HEK293T (cell line): ENCODE results near the gene TMEM154.

Experiments used
- CTCF ChIA-PET: fragments of 350-600 bp; formaldehyde crosslinking; extraction: SDS; loops from one replicate; lab custom pipeline; 2021; ENCODE audit warnings: antibody characterized with exemption, inconsistent platforms; lab: Yijun Ruan, JAX
- POLR2A ChIA-PET: fragments of 350-600 bp; formaldehyde crosslinking; extraction: SDS; loops from one replicate; lab custom pipeline; 2020; ENCODE audit warnings: antibody characterized with exemption, inconsistent platforms; lab: Yijun Ruan, JAX
- DNase-seq: peaks from one replicate; pipeline ENCODE4 v3.0.0; 2012; ENCODE audit warnings: mixed read lengths; ENCODE audit errors: extremely low spot score
- ARNT ChIP-seq: fragments of 450-650 bp; IDR thresholded peaks from 2 replicates; pipeline ENCODE4 v1.6.1; 2017; ENCODE audit warnings: mild to moderate bottlenecking
- BHLHE40 ChIP-seq: fragments of 450-650 bp; IDR thresholded peaks from 2 replicates; pipeline ENCODE4 v1.6.1; 2016; ENCODE audit warnings: mild to moderate bottlenecking, moderate library complexity, borderline replicate concordance
- CTBP1 ChIP-seq: fragments of 450-650 bp; IDR thresholded peaks from 2 replicates; pipeline ENCODE4 v1.6.1; 2016; ENCODE audit warnings: borderline replicate concordance
- ELF4 ChIP-seq: fragments of 450-650 bp; IDR thresholded peaks from 2 replicates; pipeline ENCODE4 v1.6.1; 2017; ENCODE audit warnings: antibody characterized with exemption
- FOXA1 ChIP-seq: fragments of 450-650 bp; IDR thresholded peaks from 2 replicates; pipeline ENCODE4 v1.6.1; 2016; ENCODE audit warnings: mild to moderate bottlenecking
- FOXK2 ChIP-seq: fragments of 450-650 bp; IDR thresholded peaks from 2 replicates; pipeline ENCODE4 v1.6.1; 2016; ENCODE audit warnings: mild to moderate bottlenecking
- FOXM1 ChIP-seq: fragments of 450-650 bp; IDR thresholded peaks from 2 replicates; pipeline ENCODE4 v1.6.1; 2017; ENCODE audit warnings: mild to moderate bottlenecking, borderline replicate concordance
- HDGF ChIP-seq: fragments of 450-650 bp; IDR thresholded peaks from 2 replicates; pipeline ENCODE4 v1.6.1; 2017; ENCODE audit warnings: antibody characterized with exemption, borderline replicate concordance
- L3MBTL2 ChIP-seq: fragments of 450-650 bp; conservative IDR thresholded peaks from 2 replicates; pipeline ENCODE4 v1.6.1; 2016; ENCODE audit warnings: mild to moderate bottlenecking
- LEF1 ChIP-seq: fragments of 450-650 bp; IDR thresholded peaks from 2 replicates; pipeline ENCODE4 v1.6.1; 2017; ENCODE audit warnings: mild to moderate bottlenecking, borderline replicate concordance
- NFRKB ChIP-seq: fragments of 450-650 bp; IDR thresholded peaks from 2 replicates; pipeline ENCODE4 v1.6.1; 2016; ENCODE audit warnings: mild to moderate bottlenecking, moderate library complexity
- SP1 ChIP-seq: fragments of 450-650 bp; IDR thresholded peaks from 2 replicates; pipeline ENCODE4 v1.6.1; 2017
- SUZ12 ChIP-seq: fragments of 450-650 bp; IDR thresholded peaks from 2 replicates; pipeline ENCODE4 v1.6.1; 2016; ENCODE audit warnings: mild to moderate bottlenecking
- TARDBP ChIP-seq: fragments of 450-650 bp; IDR thresholded peaks from 2 replicates; pipeline ENCODE4 v1.6.1; 2016
- ZNF384 ChIP-seq: fragments of 450-650 bp; IDR thresholded peaks from 2 replicates; pipeline ENCODE4 v1.6.1; 2016
- TF ChIP-seq, protein P1 (sequence below): fragments of 450-650 bp; IDR thresholded peaks from 2 replicates; pipeline ENCODE4 v1.6.1; 2016

Gene TMEM154

DNA sequence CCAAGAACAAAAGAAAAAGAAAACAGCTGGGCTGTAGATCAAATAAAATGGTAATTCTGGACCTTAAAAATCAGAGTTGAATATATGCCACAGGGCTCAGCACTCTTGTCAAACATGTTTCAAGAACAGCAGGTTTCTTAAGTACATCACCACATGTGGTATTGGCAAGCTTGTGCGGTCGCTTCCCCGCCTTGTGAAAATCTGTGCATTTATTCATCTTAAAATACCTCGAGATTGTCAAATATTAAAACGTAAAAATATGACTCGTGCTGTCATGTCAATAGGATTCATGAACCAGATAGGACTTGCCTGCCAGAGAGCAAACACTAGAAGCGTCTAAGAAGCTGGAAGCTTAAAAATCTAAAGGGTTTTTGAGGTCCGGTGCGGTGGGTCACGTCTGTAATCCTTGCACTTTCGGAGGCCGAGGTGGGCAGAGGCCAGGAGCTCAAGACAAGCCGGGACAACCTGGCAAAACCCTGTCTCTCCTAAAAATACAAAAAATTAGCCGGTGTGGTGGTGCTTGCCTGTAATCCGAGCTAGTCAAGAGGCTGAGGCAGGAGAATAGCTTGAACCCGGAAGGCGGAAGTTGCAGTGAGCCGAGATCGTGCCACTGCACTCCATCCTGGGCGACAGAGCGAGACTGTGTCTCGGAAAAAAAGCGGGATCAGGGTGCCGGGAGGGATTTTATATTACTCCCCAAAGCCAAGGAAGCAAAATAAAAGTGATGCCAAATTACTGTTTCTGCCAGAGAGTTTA, 40.2 kb upstream of the TMEM154 start:
- ChIA-PET CTCF (interaction anchor here (1.1 kb wide), 1 partner anchor 15 kb away, joined by 3 read pairs; no protein-coding TSS in a partner anchor), POLR2A (no interaction called here)
- no peak for DNase-seq
- TF ChIP-seq HDGF (no peak), BHLHE40 (no peak), FOXM1 (no peak), SUZ12 (no peak), FOXA1 (no peak), CTBP1 (no peak), TARDBP (no peak), ELF4 (no peak), L3MBTL2 (no peak), FOXK2 (no peak), ZNF384 (no peak), SP1 (no peak), NFRKB (no peak), LEF1 (no peak), ARNT (no peak)
- TF ChIP-seq, protein P1, sequence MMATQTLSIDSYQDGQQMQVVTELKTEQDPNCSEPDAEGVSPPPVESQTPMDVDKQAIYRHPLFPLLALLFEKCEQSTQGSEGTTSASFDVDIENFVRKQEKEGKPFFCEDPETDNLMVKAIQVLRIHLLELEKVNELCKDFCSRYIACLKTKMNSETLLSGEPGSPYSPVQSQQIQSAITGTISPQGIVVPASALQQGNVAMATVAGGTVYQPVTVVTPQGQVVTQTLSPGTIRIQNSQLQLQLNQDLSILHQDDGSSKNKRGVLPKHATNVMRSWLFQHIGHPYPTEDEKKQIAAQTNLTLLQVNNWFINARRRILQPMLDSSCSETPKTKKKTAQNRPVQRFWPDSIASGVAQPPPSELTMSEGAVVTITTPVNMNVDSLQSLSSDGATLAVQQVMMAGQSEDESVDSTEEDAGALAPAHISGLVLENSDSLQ = no peak

- ChIA-PET POLR2A (no interaction called here), CTCF (no interaction called here)
- TF ChIP-seq TARDBP (no peak), FOXA1 (no peak), BHLHE40 (no peak), NFRKB (no peak), LEF1 (no peak), ZNF384 (no peak), FOXK2 (no peak), SP1 (no peak), L3MBTL2 (no peak), HDGF (no peak), ARNT (no peak), ELF4 (no peak), FOXM1 (no peak), SUZ12 (no peak), CTBP1 (no peak)
- TF ChIP-seq, protein P1 = no peak
- DNase-seq = no peak
Measured at GRCh38 chr4:152719291-152719690, 39.5 kb upstream of the TMEM154 start.

GRCh38 chr4:152715076-152715475, 35.3 kb upstream of the TMEM154 start:
- ChIA-PET POLR2A (no interaction called here), CTCF (no interaction called here)
- no peak for DNase-seq
- TF ChIP-seq LEF1 (no peak), FOXK2 (no peak), L3MBTL2 (no peak), BHLHE40 (no peak), ELF4 (no peak), SP1 (no peak), FOXA1 (no peak), ARNT (no peak), TARDBP (no peak), FOXM1 (no peak), SUZ12 (no peak), CTBP1 (no peak), ZNF384 (no peak), NFRKB (no peak)
- TF ChIP-seq, protein P1 = no peak

DNA sequence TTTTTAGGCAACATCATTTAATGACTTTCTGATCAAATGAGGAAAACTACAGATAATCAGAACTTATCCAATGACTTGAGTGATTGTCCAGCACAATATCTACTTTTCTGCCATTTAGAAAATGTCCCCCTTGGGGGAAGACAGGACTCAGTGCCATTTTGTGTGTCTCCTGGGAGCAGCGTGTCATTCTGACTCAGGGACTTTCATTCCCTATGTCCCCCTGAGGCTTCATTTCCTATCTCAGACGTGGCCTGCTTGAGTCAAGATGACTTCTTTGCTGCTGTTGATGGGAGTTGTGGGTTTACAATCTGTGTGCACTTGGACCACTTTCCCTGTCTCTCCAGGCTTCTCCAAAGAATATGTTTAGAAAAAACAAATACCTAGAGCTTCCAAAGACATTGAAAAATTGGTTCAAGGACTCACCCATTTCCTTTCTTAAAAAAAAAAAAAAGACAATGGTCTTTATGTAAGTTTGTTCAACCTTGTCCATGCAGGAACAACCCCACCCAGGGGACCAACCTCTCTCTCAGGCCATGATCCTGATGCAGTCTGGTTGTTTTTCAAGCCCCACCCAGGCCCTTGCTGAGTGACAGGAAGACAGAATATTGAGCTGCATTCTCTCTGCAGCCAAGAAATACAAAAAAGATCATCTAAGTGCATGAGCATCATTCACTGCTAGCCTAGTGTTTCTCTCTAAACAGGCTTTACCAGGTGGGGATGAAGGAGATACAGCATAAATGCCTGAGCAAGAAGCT, 34.3 kb upstream of the TMEM154 start:
- CTCF ChIA-PET = no interaction called here
- no peak for DNase-seq

GRCh38 chr4:152709675-152710438, 30.1 kb upstream of the TMEM154 start:
- ChIA-PET POLR2A (no interaction called here), CTCF (no interaction called here)
- TF ChIP-seq SUZ12 (no peak), FOXA1 (no peak), SP1 (no peak), FOXK2 (no peak), FOXM1 (no peak), CTBP1 (no peak)
- TF ChIP-seq, protein P1 = no peak
- DNase-seq = peak; percentile 20

More for the DNA sequence above, 34.3 kb upstream of the TMEM154 start:
- TF ChIP-seq HDGF (no peak), FOXM1 (no peak), FOXA1 (no peak), CTBP1 (no peak), TARDBP (no peak), L3MBTL2 (no peak), ARNT (no peak)
- POLR2A ChIA-PET = no interaction called here
